GM12891 (cell line): ENCODE measurements around the gene BET1.

ENCODE experiments used
- POLR2A ChIP-seq: IDR thresholded peaks from 2 replicates; pipeline ENCODE4 v1.6.1; 2011; ENCODE audit warnings: low read depth, low read length, control low read depth
- POLR2AphosphoS5 ChIP-seq: IDR thresholded peaks from 2 replicates; pipeline ENCODE4 v1.6.1; 2011; ENCODE audit warnings: low read depth, low read length, control low read depth
- SPI1 ChIP-seq: IDR thresholded peaks from 2 replicates; pipeline ENCODE4 v1.6.1; 2011; ENCODE audit warnings: low read depth, low read length, control low read depth

DNA sequence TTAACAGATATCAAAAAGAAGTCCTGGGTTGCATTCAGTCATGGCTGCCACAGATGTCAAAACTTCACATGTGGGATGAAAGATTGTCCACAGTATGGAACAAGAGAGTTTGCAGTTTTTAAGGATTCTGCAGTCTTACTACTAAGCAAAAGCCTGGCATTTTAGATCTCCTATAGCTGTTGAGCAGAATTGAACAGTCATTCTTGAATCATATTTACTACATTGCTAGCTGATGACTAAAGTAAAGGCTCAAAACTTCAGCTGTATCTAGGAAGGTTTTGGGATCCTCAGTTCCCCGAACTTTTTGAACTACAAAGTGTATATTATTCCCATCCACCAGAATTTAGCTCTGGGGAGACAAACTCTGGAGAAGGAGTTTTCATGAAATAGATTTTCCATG is 31.0 kb downstream of the BET1 start:
- TF ChIP-seq POLR2AphosphoS5 (no peak), SPI1 (no peak), POLR2A (no peak)
